ENCODE data around the gene RPRD1A.

GRCh38 chr18:36020174-36020711, 47.1 kb downstream of the RPRD1A start:
- TF ChIP-seq CTCF (IDR thresholded peaks at IDR 0.05) (no peak), POLR2A (IDR thresholded peaks at IDR 0.05) (no peak)

Data from breast epithelium (tissue), 3 donors.